HEK293T (cell line): Measurements from ENCODE around the gene MAD1L1.

ENCODE experiments used
- CTCF ChIA-PET: fragments of 350-600 bp; formaldehyde crosslinking; extraction: SDS; loops from one replicate; lab custom pipeline; 2021; ENCODE audit warnings: antibody characterized with exemption, inconsistent platforms; lab: Yijun Ruan, JAX
- POLR2A ChIA-PET: fragments of 350-600 bp; formaldehyde crosslinking; extraction: SDS; loops from one replicate; lab custom pipeline; 2020; ENCODE audit warnings: antibody characterized with exemption, inconsistent platforms; lab: Yijun Ruan, JAX
- DNase-seq: peaks from one replicate; pipeline ENCODE4 v3.0.0; 2012; ENCODE audit warnings: mixed read lengths; ENCODE audit errors: extremely low spot score
- ARNT ChIP-seq: fragments of 450-650 bp; IDR thresholded peaks from 2 replicates; pipeline ENCODE4 v1.6.1; 2017; ENCODE audit warnings: mild to moderate bottlenecking
- BHLHE40 ChIP-seq: fragments of 450-650 bp; IDR thresholded peaks from 2 replicates; pipeline ENCODE4 v1.6.1; 2016; ENCODE audit warnings: mild to moderate bottlenecking, moderate library complexity, borderline replicate concordance
- CTBP1 ChIP-seq: fragments of 450-650 bp; IDR thresholded peaks from 2 replicates; pipeline ENCODE4 v1.6.1; 2016; ENCODE audit warnings: borderline replicate concordance
- ELF4 ChIP-seq: fragments of 450-650 bp; IDR thresholded peaks from 2 replicates; pipeline ENCODE4 v1.6.1; 2017; ENCODE audit warnings: antibody characterized with exemption
- FOXA1 ChIP-seq: fragments of 450-650 bp; IDR thresholded peaks from 2 replicates; pipeline ENCODE4 v1.6.1; 2016; ENCODE audit warnings: mild to moderate bottlenecking
- FOXK2 ChIP-seq: fragments of 450-650 bp; IDR thresholded peaks from 2 replicates; pipeline ENCODE4 v1.6.1; 2016; ENCODE audit warnings: mild to moderate bottlenecking
- FOXM1 ChIP-seq: fragments of 450-650 bp; IDR thresholded peaks from 2 replicates; pipeline ENCODE4 v1.6.1; 2017; ENCODE audit warnings: mild to moderate bottlenecking, borderline replicate concordance
- HDGF ChIP-seq: fragments of 450-650 bp; IDR thresholded peaks from 2 replicates; pipeline ENCODE4 v1.6.1; 2017; ENCODE audit warnings: antibody characterized with exemption, borderline replicate concordance
- L3MBTL2 ChIP-seq: fragments of 450-650 bp; conservative IDR thresholded peaks from 2 replicates; pipeline ENCODE4 v1.6.1; 2016; ENCODE audit warnings: mild to moderate bottlenecking
- LEF1 ChIP-seq: fragments of 450-650 bp; IDR thresholded peaks from 2 replicates; pipeline ENCODE4 v1.6.1; 2017; ENCODE audit warnings: mild to moderate bottlenecking, borderline replicate concordance
- NFRKB ChIP-seq: fragments of 450-650 bp; IDR thresholded peaks from 2 replicates; pipeline ENCODE4 v1.6.1; 2016; ENCODE audit warnings: mild to moderate bottlenecking, moderate library complexity
- SP1 ChIP-seq: fragments of 450-650 bp; IDR thresholded peaks from 2 replicates; pipeline ENCODE4 v1.6.1; 2017
- SUZ12 ChIP-seq: fragments of 450-650 bp; IDR thresholded peaks from 2 replicates; pipeline ENCODE4 v1.6.1; 2016; ENCODE audit warnings: mild to moderate bottlenecking
- TARDBP ChIP-seq: fragments of 450-650 bp; IDR thresholded peaks from 2 replicates; pipeline ENCODE4 v1.6.1; 2016
- ZNF384 ChIP-seq: fragments of 450-650 bp; IDR thresholded peaks from 2 replicates; pipeline ENCODE4 v1.6.1; 2016
- TF ChIP-seq, protein P1 (sequence below): fragments of 450-650 bp; IDR thresholded peaks from 2 replicates; pipeline ENCODE4 v1.6.1; 2016

The MAD1L1 gene

DNA sequence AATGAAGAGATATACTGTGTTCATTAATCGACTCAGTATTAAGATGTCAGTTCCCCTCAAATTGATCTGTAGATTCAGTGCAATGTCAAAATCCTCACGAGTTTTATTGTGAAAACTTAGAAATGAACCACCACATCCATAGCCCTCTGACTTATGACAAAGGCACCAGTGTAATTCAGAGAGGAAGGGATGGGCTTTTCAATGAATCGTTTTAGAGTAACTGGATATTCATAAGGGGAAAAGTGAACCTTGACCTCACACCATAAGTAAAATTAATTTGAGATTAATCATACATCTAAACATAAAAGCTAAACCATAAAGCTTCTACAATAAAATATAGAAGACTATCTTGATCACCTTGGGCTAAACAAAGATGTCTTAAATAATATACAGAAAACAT, 434.6 kb downstream of the MAD1L1 start:
- CTCF ChIA-PET = no interaction called here
- DNase-seq = no peak
- POLR2A ChIA-PET = no interaction called here
- no peak for TF ChIP-seq L3MBTL2
- no peak for TF ChIP-seq NFRKB
- TF ChIP-seq SP1 = no peak
- TF ChIP-seq HDGF = no peak
- TF ChIP-seq LEF1 = no peak
- no peak for TF ChIP-seq ARNT
- TF ChIP-seq BHLHE40 = no peak
- TF ChIP-seq TARDBP = no peak
- TF ChIP-seq ZNF384 = no peak
- no peak for TF ChIP-seq FOXK2
- TF ChIP-seq, protein P1, sequence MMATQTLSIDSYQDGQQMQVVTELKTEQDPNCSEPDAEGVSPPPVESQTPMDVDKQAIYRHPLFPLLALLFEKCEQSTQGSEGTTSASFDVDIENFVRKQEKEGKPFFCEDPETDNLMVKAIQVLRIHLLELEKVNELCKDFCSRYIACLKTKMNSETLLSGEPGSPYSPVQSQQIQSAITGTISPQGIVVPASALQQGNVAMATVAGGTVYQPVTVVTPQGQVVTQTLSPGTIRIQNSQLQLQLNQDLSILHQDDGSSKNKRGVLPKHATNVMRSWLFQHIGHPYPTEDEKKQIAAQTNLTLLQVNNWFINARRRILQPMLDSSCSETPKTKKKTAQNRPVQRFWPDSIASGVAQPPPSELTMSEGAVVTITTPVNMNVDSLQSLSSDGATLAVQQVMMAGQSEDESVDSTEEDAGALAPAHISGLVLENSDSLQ = no peak
- no peak for TF ChIP-seq CTBP1
- TF ChIP-seq FOXM1 = no peak
- no peak for TF ChIP-seq FOXA1
- TF ChIP-seq SUZ12 = no peak
- TF ChIP-seq ELF4 = no peak

GRCh38 chr7:1794888-1795542, 437.7 kb downstream of the MAD1L1 start:
- no peak for TF ChIP-seq L3MBTL2
- no peak for TF ChIP-seq SP1
- TF ChIP-seq FOXM1 = no peak
- no peak for TF ChIP-seq ELF4
- TF ChIP-seq FOXK2 = no peak
- TF ChIP-seq, protein P1 = no peak
- no peak for TF ChIP-seq SUZ12
- no peak for TF ChIP-seq FOXA1
- no peak for TF ChIP-seq HDGF
- TF ChIP-seq NFRKB = no peak
- ChIA-PET CTCF (no interaction called here), POLR2A (no interaction called here)
- no peak for DNase-seq

DNA sequence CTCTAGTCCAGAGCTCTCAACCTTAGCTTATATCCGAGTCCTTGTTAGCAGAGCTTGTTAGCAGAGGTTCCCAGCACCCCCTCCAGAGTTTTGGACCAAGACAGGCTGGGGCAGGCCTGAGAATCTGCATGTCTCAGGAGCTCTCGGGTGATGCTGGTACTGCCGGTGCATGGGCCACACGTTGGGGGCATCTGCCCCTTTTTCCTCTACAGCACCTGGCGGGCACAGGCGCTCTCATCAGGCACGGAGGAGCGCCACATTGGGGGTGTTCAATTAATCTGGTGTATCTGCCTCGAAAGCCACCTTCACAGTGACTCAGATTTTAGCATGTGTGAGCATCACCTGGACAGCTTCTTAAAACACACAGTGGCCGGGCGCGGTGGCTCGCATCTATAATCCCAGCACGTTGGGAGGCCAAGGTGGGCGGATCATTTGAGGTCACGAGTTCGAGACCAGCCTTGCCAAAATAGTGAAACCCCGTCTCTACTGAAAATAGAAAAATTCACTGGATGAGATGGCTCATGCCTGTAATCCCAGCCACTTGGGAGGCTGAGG, 445.0 kb downstream of the MAD1L1 start:
- POLR2A ChIA-PET = no interaction called here
- DNase-seq = no peak
- CTCF ChIA-PET = interaction anchor here (0.7 kb wide), 1 partner anchor 1695 kb away, joined by 4 read pairs; no protein-coding TSS in a partner anchor
- TF ChIP-seq ZNF384 (no peak), ARNT (no peak), FOXK2 (no peak), SUZ12 (no peak), FOXM1 (no peak), LEF1 (no peak), L3MBTL2 (no peak), HDGF (no peak), BHLHE40 (no peak), ELF4 (no peak)
- TF ChIP-seq, protein P1 = no peak

DNA sequence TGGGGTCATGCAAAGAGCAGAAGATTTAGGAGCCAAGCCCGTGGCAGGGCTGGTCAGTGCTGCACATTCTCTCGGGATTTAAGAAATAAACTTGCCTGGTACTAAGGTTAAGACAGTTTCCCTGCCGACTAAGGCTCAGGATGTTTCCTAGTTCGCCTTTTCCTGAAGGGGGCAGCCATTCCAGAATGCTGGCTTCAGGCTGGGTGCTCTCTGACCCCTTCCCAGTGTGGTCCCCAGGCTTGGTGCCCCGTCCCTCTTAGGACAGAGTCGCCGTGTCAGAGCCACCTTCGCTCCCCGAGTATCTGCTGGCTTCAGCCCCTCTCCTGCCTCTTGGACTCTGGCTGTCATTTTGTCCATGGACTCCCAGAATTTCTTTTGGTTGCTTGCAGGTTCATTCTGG, 445.5 kb downstream of the MAD1L1 start:
- CTCF ChIA-PET = no interaction called here
- POLR2A ChIA-PET = no interaction called here
- TF ChIP-seq FOXM1 (no peak), SP1 (no peak), ARNT (no peak), L3MBTL2 (no peak), LEF1 (no peak), FOXK2 (no peak), TARDBP (no peak), ZNF384 (no peak), HDGF (no peak)
- TF ChIP-seq, protein P1 = no peak
- no peak for DNase-seq

DNA sequence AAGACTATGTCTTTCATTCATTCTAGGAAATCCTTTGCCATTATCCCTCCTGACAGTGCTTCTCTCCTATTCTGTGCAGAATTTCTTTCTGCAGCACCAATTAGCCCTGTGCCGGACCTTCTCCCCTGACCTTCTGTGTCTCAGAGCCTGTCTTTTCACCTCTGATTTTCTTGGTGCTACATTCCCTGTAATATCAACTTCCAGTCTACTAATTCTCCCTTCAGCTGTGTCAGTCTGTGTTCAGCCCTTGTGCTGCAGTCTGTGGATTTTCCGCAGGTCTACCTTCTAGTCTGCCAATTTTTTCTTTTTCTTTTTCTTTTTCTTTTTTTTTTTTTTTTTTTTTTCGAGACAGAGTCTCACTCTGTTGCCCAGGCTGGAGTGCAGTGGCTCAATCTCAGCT, 446.9 kb downstream of the MAD1L1 start:
- no peak for DNase-seq
- TF ChIP-seq FOXA1 (no peak), L3MBTL2 (no peak), FOXM1 (no peak), LEF1 (no peak), FOXK2 (no peak), HDGF (no peak), BHLHE40 (no peak), ELF4 (no peak), SUZ12 (no peak), ARNT (no peak), SP1 (no peak)
- CTCF ChIA-PET = no interaction called here
- POLR2A ChIA-PET = no interaction called here

- TF ChIP-seq HDGF = no peak
- no peak for TF ChIP-seq ELF4
- no peak for TF ChIP-seq ARNT
- no peak for TF ChIP-seq FOXM1
- no peak for TF ChIP-seq FOXA1
- no peak for TF ChIP-seq NFRKB
- POLR2A ChIA-PET = no interaction called here
- CTCF ChIA-PET = no interaction called here
- DNase-seq = no peak
Observed at GRCh38 chr7:1781369-1781768, 451.4 kb downstream of the MAD1L1 start.
